Progenitor cell of endocrine pancreas (in vitro differentiated cells): ENCODE data around the gene SAMM50. TPM values are rescaled to one million over a fixed set of nuclear protein-coding genes. Genes with fewer than 3 reads are reported as not detected.

Experiments used
- DNase-seq: peaks from one replicate; pipeline ENCODE4 v3.0.0; 2021; ENCODE audit warnings: low spot score; ENCODE audit not compliant: unreplicated experiment
- H3K27ac Mint-ChIP-seq: 2 replicates; pipeline ENCODE4 v1.8.0; 2021; ENCODE audit warnings: mild to moderate bottlenecking, moderate library complexity, mixed read lengths
- H3K27me3 Mint-ChIP-seq: 2 replicates; pipeline ENCODE4 v1.8.0; 2021; ENCODE audit warnings: mixed read lengths
- H3K36me3 Mint-ChIP-seq: 2 replicates; pipeline ENCODE4 v1.8.0; 2022; ENCODE audit warnings: mixed read lengths; ENCODE audit not compliant: insufficient read depth
- H3K4me1 Mint-ChIP-seq: 2 replicates; pipeline ENCODE4 v1.8.0; 2021; ENCODE audit warnings: low read depth, mixed read lengths
- H3K4me3 Mint-ChIP-seq: 2 replicates; pipeline ENCODE4 v1.8.0; 2021; ENCODE audit warnings: low read depth, mild to moderate bottlenecking, moderate library complexity, mixed read lengths
- H3K9me3 Mint-ChIP-seq: 2 replicates; pipeline ENCODE4 v1.8.0; 2021; ENCODE audit warnings: low read depth, mixed read lengths
- total RNA-seq: library from RNA; stranded (reverse); gene quantifications from 2 replicates; pipeline ENCODE4 v1.2.1, GENCODE V29; 2021
- TF ChIP-seq, protein P1 (sequence below): fragments of 200-600 bp; sonication (generic); IDR thresholded peaks from one replicate; pipeline ENCODE4 v1.5.0; 2021; ENCODE audit warnings: antibody characterized with exemption, mild to moderate bottlenecking; ENCODE audit not compliant: unreplicated experiment

SAMM50 gene
- total RNA-seq, 1 donor from 2014 or later = 50.9 TPM

DNA sequence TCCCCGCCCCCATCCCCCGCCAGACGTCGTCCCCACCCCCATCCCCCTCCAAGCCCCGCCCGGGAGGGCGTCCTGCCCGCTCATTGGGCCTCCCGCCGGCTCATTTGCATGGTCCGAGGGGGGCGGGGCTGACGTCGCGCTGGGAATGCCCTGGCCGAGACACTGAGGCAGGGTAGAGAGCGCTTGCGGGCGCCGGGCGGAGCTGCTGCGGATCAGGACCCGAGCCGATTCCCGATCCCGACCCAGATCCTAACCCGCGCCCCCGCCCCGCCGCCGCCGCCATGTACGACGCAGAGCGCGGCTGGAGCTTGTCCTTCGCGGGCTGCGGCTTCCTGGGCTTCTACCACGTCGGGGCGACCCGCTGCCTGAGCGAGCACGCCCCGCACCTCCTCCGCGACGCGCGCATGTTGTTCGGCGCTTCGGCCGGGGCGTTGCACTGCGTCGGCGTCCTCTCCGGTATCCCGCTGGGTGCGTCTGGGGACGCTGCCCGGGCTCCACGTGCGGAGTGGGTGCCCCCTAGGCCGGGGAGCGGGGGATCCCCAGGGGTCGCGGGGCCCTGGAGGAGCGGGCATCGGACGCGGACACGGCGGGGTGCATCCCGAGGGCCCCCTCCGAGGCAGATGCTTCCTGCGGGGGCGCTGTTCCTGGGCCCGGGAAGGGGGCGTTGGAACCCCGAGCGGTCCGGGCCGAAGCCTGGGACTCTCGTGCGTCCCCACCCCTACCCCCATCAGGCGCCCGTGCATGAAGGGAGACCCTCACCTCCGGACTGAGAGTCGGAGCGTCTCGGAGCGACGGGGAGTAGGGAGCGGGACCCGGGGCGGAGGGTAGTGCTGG lies 31.4 kb upstream of the SAMM50 start, which contains the start of gene PNPLA3:
Gene PNPLA3, plus strand, starts transcription at position 175 of the 834 bp plus-strand sequence. Its CDS starts 107 bp downstream, at position 282.
- Mint-ChIP-seq H3K27me3 (peaks cover 8% of the 10 kb centered on the region), H3K4me1 (peaks cover 13% of the 10 kb centered on the region), H3K9me3 (no peaks in the 10 kb centered on the region), H3K27ac (peak within 1 kb of the TSS; percentile 88), H3K4me3 (peak within 1 kb of the TSS; percentile 78), H3K36me3 (peaks cover 2% of the 10 kb centered on the region)
- peak; percentile 90 for DNase-seq
- TF ChIP-seq, protein P1, sequence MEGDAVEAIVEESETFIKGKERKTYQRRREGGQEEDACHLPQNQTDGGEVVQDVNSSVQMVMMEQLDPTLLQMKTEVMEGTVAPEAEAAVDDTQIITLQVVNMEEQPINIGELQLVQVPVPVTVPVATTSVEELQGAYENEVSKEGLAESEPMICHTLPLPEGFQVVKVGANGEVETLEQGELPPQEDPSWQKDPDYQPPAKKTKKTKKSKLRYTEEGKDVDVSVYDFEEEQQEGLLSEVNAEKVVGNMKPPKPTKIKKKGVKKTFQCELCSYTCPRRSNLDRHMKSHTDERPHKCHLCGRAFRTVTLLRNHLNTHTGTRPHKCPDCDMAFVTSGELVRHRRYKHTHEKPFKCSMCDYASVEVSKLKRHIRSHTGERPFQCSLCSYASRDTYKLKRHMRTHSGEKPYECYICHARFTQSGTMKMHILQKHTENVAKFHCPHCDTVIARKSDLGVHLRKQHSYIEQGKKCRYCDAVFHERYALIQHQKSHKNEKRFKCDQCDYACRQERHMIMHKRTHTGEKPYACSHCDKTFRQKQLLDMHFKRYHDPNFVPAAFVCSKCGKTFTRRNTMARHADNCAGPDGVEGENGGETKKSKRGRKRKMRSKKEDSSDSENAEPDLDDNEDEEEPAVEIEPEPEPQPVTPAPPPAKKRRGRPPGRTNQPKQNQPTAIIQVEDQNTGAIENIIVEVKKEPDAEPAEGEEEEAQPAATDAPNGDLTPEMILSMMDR = peak; percentile 54

- Mint-ChIP-seq H3K36me3 (peaks cover 2% of the 10 kb centered on the region), H3K4me1 (peaks cover 13% of the 10 kb centered on the region), H3K27ac (peak overlapping the region; percentile 85), H3K4me3 (peak overlapping the region; percentile 78), H3K27me3 (peaks cover 4% of the 10 kb centered on the region), H3K9me3 (no peaks in the 10 kb centered on the region)
- no peak for DNase-seq
- TF ChIP-seq, protein P1 = no peak
Measured at GRCh38 chr22:43924877-43925276, 30.4 kb upstream of the SAMM50 start.

DNA sequence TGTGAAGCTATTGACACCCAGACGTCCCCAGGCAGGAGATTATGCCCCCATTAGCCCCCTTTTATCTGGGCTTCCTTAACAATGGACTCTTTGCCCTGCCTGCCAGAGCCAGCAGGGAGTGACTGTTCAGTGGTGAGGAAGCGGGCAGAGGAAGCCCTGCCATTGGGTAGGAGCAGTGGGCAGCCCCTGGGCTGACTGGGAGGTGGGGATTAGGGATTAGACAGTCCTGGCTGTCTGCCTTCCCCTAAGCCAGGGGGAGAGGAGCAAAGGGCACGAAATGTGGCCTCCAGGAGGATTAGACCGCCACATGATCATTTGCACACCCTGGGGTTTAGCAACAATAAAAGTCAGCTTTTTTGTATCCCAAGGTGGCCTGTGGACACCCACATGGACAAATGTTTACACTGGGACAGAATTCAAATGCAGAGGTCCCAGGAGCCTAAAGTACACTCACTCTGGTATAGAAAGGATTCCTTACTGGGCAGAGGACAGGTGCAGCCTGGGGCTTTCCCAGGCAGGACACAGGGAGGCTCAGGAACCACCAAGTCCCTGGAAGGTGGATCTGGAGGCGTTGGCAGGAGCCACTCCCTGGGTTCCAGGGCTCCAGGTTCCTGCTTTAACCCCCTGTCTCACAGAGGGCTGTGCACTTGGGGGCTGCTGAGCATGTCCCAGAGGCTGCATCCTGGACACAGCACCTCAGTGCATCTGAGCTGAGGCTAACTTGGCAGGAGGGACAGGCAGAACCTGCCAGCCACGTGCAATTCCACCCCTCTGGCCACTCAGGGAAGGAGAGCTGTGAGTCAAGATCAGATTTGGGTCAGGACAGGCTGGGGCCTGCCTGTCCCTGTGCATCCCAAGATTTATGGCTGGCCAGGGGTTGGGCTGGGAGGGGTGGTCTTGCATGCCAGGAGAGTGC lies 29.6 kb upstream of the SAMM50 start:
- Mint-ChIP-seq H3K4me3 (peak overlapping the region; percentile 78), H3K27me3 (peaks cover 2% of the 10 kb centered on the region), H3K27ac (peak overlapping the region; percentile 18), H3K4me1 (peaks cover 13% of the 10 kb centered on the region), H3K36me3 (peaks cover 2% of the 10 kb centered on the region), H3K9me3 (no peaks in the 10 kb centered on the region)
- no peak for DNase-seq
- TF ChIP-seq, protein P1 = no peak

DNA sequence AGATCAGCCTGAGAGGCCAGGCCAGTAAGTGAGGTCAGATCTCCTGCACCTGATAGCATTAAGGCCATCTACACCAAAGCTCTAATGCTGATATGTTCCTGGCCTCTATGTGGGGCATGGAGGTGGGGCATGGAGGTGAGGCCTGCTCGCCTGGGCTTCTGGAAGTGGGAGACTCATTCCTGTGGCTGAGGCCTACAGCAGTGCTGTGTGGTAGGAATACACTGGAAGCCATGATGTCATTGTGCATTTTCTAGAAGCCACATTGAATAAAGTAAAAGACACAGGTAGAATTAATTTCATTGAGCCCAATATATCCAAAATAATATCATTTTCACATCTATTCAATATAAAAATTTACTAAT lies 28.9 kb upstream of the SAMM50 start:
- Mint-ChIP-seq H3K4me3 (no peak overlapping the region), H3K27me3 (no peaks in the 10 kb centered on the region), H3K36me3 (peaks cover 2% of the 10 kb centered on the region), H3K4me1 (peaks cover 13% of the 10 kb centered on the region), H3K9me3 (no peaks in the 10 kb centered on the region), H3K27ac (no peak overlapping the region)
- TF ChIP-seq, protein P1 = no peak
- DNase-seq = no peak

- no peak for DNase-seq
- Mint-ChIP-seq H3K27ac (no peak overlapping the region), H3K27me3 (no peaks in the 10 kb centered on the region), H3K9me3 (no peaks in the 10 kb centered on the region), H3K4me3 (no peak overlapping the region), H3K36me3 (peaks cover 2% of the 10 kb centered on the region), H3K4me1 (peaks cover 9% of the 10 kb centered on the region)
- TF ChIP-seq, protein P1 = no peak
Measured at GRCh38 chr22:43928468-43928867, 26.8 kb upstream of the SAMM50 start.
